B cell (primary cell): ENCODE measurements around the gene WDR87. TPM values are rescaled to one million over a fixed set of nuclear protein-coding genes. Genes with fewer than 3 reads are reported as not detected.

Experiments used
- ATAC-seq: fragments of 200-7000 bp; cut with Tn5 transposase; one replicate; pipeline ENCODE4 v1.10.0; 2021; ENCODE audit warnings: low read depth, mild to moderate bottlenecking, moderate number of reproducible peaks, moderate library complexity
- CTCF ChIA-PET: fragments of 350-600 bp; sonication (Branson Sonifier 250); formaldehyde crosslinking; loops from one replicate; lab custom pipeline; 2021; ENCODE audit warnings: antibody characterized with exemption, inconsistent platforms; lab: Charles Lee
- POLR2A ChIA-PET: fragments of 350-600 bp; sonication (Branson Sonifier 250); formaldehyde crosslinking; loops from one replicate; lab custom pipeline; 2021; ENCODE audit warnings: antibody characterized with exemption; lab: Charles Lee
- DNase-seq: peaks from one replicate; pipeline ENCODE4 v3.0.0; 2013
- H2AFZ ChIP-seq: 2 replicates; pipeline ENCODE4 v1.6.1; 2012; ENCODE audit warnings: mild to moderate bottlenecking, low read depth, low read length; ENCODE audit not compliant: insufficient read depth, poor library complexity, severe bottlenecking
- H3K27ac ChIP-seq, 2 donors: 1 replicate in 1 of 2; 2 replicates in 1 of 2; pipeline ENCODE4 v1.5.1; 2012 to 2013; ENCODE audit warnings: low read length in 2 of 2, mild to moderate bottlenecking in 2 of 2, moderate library complexity in 1 of 2
- H3K27me3 ChIP-seq, 4 experiments: fragments of 200-600 bp in 1 of 4; sonication (generic) in 1 of 4; replicated peaks in 1 of 4; 1 replicate in 2 of 4; 2 replicates in 2 of 4; pipeline versions ENCODE4 v1.6.1 to v1.7.0; 2013 to 2016; ENCODE audit warnings: low read length in 3 of 4, mild to moderate bottlenecking in 2 of 4, mixed read lengths in 1 of 4, moderate library complexity in 1 of 4; ENCODE audit not compliant: insufficient read depth in 4 of 4, control insufficient read depth in 3 of 4; ENCODE audit errors: control extremely low read depth in 1 of 4
- H3K36me3 ChIP-seq, 2 experiments: replicated peaks in 1 of 2; 1 replicate in 1 of 2; 2 replicates in 1 of 2; pipeline versions ENCODE4 v1.6.1 to v1.7.1; 2013; ENCODE audit warnings: low read length in 1 of 2; ENCODE audit not compliant: insufficient read depth in 2 of 2, control insufficient read depth in 1 of 2; ENCODE audit errors: control extremely low read depth in 1 of 2, extremely low read depth in 1 of 2
- H3K4me1 ChIP-seq, 2 donors: fragments of 200-600 bp in 1 of 2; sonication (generic) in 1 of 2; 1 replicate in 1 of 2; 2 replicates in 1 of 2; pipeline versions ENCODE4 v1.5.1 to v1.6.1; 2013 to 2017; ENCODE audit warnings: low read length in 2 of 2; ENCODE audit not compliant: control insufficient read depth in 2 of 2, insufficient read depth in 2 of 2
- H3K4me2 ChIP-seq: replicated peaks from 2 replicates; pipeline ENCODE3; 2012; ENCODE audit warnings: mild to moderate bottlenecking, low read depth, low read length; ENCODE audit not compliant: poor library complexity, severe bottlenecking
- H3K4me3 ChIP-seq, 5 experiments: fragments of 200-600 bp in 1 of 5; sonication (generic) in 1 of 5; 1 replicate in 3 of 5; 2 replicates in 2 of 5; pipeline versions ENCODE4 v1.5.1 to v1.7.0; 2011 to 2016; ENCODE audit warnings: low read length in 4 of 5, mild to moderate bottlenecking in 4 of 5, low read depth in 2 of 5, control low read depth in 1 of 5, moderate library complexity in 1 of 5; ENCODE audit not compliant: insufficient read depth in 1 of 5; ENCODE audit errors: control extremely low read depth in 1 of 5, extremely low read depth in 1 of 5
- H3K79me2 ChIP-seq: fragments of 200-600 bp; sonication (generic); one replicate; pipeline ENCODE4 v1.6.0; 2016; ENCODE audit warnings: low read length; ENCODE audit not compliant: control insufficient read depth, insufficient read depth
- H3K9ac ChIP-seq: fragments of 200-600 bp; sonication (generic); 2 replicates; pipeline ENCODE4 v1.6.1; 2017; ENCODE audit warnings: mild to moderate bottlenecking, low read length, moderate library complexity
- H3K9me3 ChIP-seq, 3 donors: one replicate each; pipeline versions ENCODE4 v1.6.1 to v1.7.1; 2013; ENCODE audit warnings: low read length in 2 of 3; ENCODE audit not compliant: control insufficient read depth in 2 of 3, insufficient read depth in 1 of 3; ENCODE audit errors: control extremely low read depth in 1 of 3
- H4K20me1 ChIP-seq: 2 replicates; pipeline ENCODE4 v1.6.0; 2012; ENCODE audit warnings: mild to moderate bottlenecking, low read length; ENCODE audit not compliant: insufficient read depth, control insufficient read depth, poor library complexity, severe bottlenecking
- H3K27ac Mint-ChIP-seq: one replicate; pipeline ENCODE4 v1.8.0; 2021; ENCODE audit warnings: mixed read lengths
- H3K27me3 Mint-ChIP-seq: one replicate; pipeline ENCODE4 v1.8.0; 2021; ENCODE audit warnings: mixed read lengths
- H3K4me1 Mint-ChIP-seq: one replicate; pipeline ENCODE4 v1.8.0; 2021; ENCODE audit warnings: mixed read lengths
- H3K4me3 Mint-ChIP-seq: one replicate; pipeline ENCODE4 v1.8.0; 2021; ENCODE audit warnings: mixed read lengths
- H3K9me3 Mint-ChIP-seq: one replicate; pipeline ENCODE4 v1.8.0; 2022; ENCODE audit warnings: mixed read lengths; ENCODE audit not compliant: insufficient read depth
- EZH2 ChIP-seq: IDR thresholded peaks from 2 replicates; pipeline ENCODE4 v1.6.1; 2012; ENCODE audit warnings: borderline replicate concordance, low read depth, mild to moderate bottlenecking, moderate library complexity, low read length; ENCODE audit not compliant: insufficient read depth, poor library complexity, severe bottlenecking
- WGBS: methylation state at CpG from one replicate; pipeline ENCODE4 v1.1.5; 2013; ENCODE audit warnings: missing lambda C conversion rate; ENCODE audit not compliant: insufficient coverage; 5-methylcytosine and 5-hydroxymethylcytosine counted together
- intact Hi-C: fragments of 100-400 bp; cut with micrococcal nuclease; formaldehyde crosslinking; loops from one replicate; pipeline ENCODE4 v1.10.0; 2022
- polyA plus RNA-seq: library from polyadenylated mRNA; depleted of rRNA; stranded (reverse); fragments of >200 nt; gene quantifications from 2 replicates; pipeline ENCODE4 v1.2.3, GENCODE V29; 2012
- total RNA-seq, 2 donors: library from RNA; stranded (reverse); fragments of 120-200 nt in 1 of 2; gene quantifications; 1 replicate in 1 of 2; 2 replicates in 1 of 2; pipeline versions ENCODE4 v1.2.3 to v1.2.4, GENCODE V29; 2013 to 2022
- TF ChIP-seq, protein P1 (sequence below): fragments of 200-600 bp; IDR thresholded peaks from one replicate; pipeline ENCODE4 v1.8.0; 2022; ENCODE audit warnings: antibody characterized with exemption, mild to moderate bottlenecking

Gene WDR87
- total and polyA plus RNA-seq, 2 donors (not counting 1 experiment from before 2014, with no cell fraction given) = not detected

GRCh38 chr19:37931881-37932655 lies 25.7 kb upstream of the WDR87 start:
- H3K27me3 Mint-ChIP-seq = no peaks in the 10 kb centered on the region
- no peak for TF ChIP-seq EZH2
- TF ChIP-seq, protein P1, sequence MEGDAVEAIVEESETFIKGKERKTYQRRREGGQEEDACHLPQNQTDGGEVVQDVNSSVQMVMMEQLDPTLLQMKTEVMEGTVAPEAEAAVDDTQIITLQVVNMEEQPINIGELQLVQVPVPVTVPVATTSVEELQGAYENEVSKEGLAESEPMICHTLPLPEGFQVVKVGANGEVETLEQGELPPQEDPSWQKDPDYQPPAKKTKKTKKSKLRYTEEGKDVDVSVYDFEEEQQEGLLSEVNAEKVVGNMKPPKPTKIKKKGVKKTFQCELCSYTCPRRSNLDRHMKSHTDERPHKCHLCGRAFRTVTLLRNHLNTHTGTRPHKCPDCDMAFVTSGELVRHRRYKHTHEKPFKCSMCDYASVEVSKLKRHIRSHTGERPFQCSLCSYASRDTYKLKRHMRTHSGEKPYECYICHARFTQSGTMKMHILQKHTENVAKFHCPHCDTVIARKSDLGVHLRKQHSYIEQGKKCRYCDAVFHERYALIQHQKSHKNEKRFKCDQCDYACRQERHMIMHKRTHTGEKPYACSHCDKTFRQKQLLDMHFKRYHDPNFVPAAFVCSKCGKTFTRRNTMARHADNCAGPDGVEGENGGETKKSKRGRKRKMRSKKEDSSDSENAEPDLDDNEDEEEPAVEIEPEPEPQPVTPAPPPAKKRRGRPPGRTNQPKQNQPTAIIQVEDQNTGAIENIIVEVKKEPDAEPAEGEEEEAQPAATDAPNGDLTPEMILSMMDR = no peak
- intact Hi-C loops = no loop called here
- Histone ChIP-seq H3K27ac (peak overlapping the region; percentile 78 to 85), H3K27me3 (no peaks in the 10 kb centered on the region), H3K4me3 (peak overlapping the region; percentile 21 to 63 (median 55)), H3K4me1 (peaks cover 86 to 95% of the 10 kb centered on the region in 2 donors), H4K20me1 (no peaks in the 10 kb centered on the region), H2AFZ (peak overlapping the region; percentile 67), H3K79me2 (peaks cover 97% of the 10 kb centered on the region), H3K9me3 (peaks cover 2 to 9% (median 7%) of the 10 kb centered on the region in 3 donors), H3K36me3 (peaks cover 6 to 28% of the 10 kb centered on the region in 2 experiments), H3K9ac (peak overlapping the region; percentile 62), H3K4me2 (peak overlapping the region; percentile 75)
- ChIA-PET CTCF (interaction anchor here (0.7 to 4.1 kb wide), 17 partner anchors 10 to 211 kb away, joined by 3 to 28 read pairs (median 5); partner anchors contain the start of genes SIPA1L3 and WDR87), POLR2A (interaction anchor here (0.5 to 2.1 kb wide), 10 partner anchors 8 to 318 kb away, joined by 3 to 11 read pairs (median 5); partner anchors contain the start of genes SIPA1L3 and WDR87)
- ATAC-seq (peak; percentile 6), DNase-seq (peak; percentile 72)
- H3K4me3 Mint-ChIP-seq = peak overlapping the region; percentile 85
- H3K27ac Mint-ChIP-seq = peak overlapping the region; percentile 87
- peaks cover 90% of the 10 kb centered on the region for H3K4me1 Mint-ChIP-seq
- H3K9me3 Mint-ChIP-seq = no peaks in the 10 kb centered on the region
- WGBS = 4% methylated on average over 30 of the region's 30 CpGs

GRCh38 chr19:37930416-37930815 lies 24.0 kb upstream of the WDR87 start:
- Histone ChIP-seq H3K4me1 (peaks cover 89 to 95% of the 10 kb centered on the region in 2 donors), H3K9ac (no peak overlapping the region), H3K27ac (peak overlapping the region; percentile 50 to 85), H3K9me3 (peaks cover 0 to 7% (median 4%) of the 10 kb centered on the region in 3 donors), H3K4me2 (peak overlapping the region; percentile 75), H3K79me2 (peaks cover 97% of the 10 kb centered on the region), H3K4me3 (no peak overlapping the region), H4K20me1 (no peaks in the 10 kb centered on the region), H3K36me3 (peaks cover 0 to 14% of the 10 kb centered on the region in 2 experiments), H3K27me3 (no peaks in the 10 kb centered on the region), H2AFZ (no peak overlapping the region)
- WGBS = 75% methylated on average over 1 of the region's 5 CpGs
- peaks cover 88% of the 10 kb centered on the region for H3K4me1 Mint-ChIP-seq
- DNase-seq (no peak), ATAC-seq (no peak)
- TF ChIP-seq, protein P1 = no peak
- no peak for TF ChIP-seq EZH2
- POLR2A ChIA-PET = interaction anchor here (0.7 kb wide), 1 partner anchor 213 kb away, joined by 3 read pairs; no protein-coding TSS in a partner anchor
- no peaks in the 10 kb centered on the region for H3K9me3 Mint-ChIP-seq
- H3K4me3 Mint-ChIP-seq = peak overlapping the region; percentile 60
- CTCF ChIA-PET = interaction anchor here (0.7 to 4.1 kb wide), 6 partner anchors 8 to 298 kb away, joined by 3 to 28 read pairs (median 12); partner anchors contain the start of genes SIPA1L3 and WDR87
- intact Hi-C loops = no loop called here
- H3K27me3 Mint-ChIP-seq = no peaks in the 10 kb centered on the region
- H3K27ac Mint-ChIP-seq = peak overlapping the region; percentile 84
